GM23248 (cell line): ENCODE data around the gene SARNP. TPM values are rescaled to one million over a fixed set of nuclear protein-coding genes. Genes with fewer than 3 reads are reported as not detected.

Experiments used
- DNase-seq: peaks from one replicate; pipeline ENCODE4 v3.0.0-alpha.2; 2015
- H2AFZ ChIP-seq: fragments of 200-600 bp; sonication (generic); 2 replicates; pipeline ENCODE4 v1.6.1; 2016; ENCODE audit warnings: antibody characterized with exemption
- H3F3A ChIP-seq: fragments of 200-600 bp; sonication (generic); 2 replicates; pipeline ENCODE4 v1.6.1; 2016; ENCODE audit warnings: mild to moderate bottlenecking, antibody characterized with exemption, mixed run types; ENCODE audit not compliant: insufficient read depth
- H3K27ac ChIP-seq: fragments of 200-600 bp; sonication (generic); 2 replicates; pipeline ENCODE4 v1.5.1; 2016; ENCODE audit warnings: mild to moderate bottlenecking
- H3K27me3 ChIP-seq: fragments of 200-600 bp; sonication (generic); replicated peaks from 2 replicates; pipeline ENCODE4 v1.6.1; 2016; ENCODE audit warnings: mild to moderate bottlenecking; ENCODE audit not compliant: insufficient read depth
- H3K36me3 ChIP-seq: fragments of 200-600 bp; sonication (generic); 2 replicates; pipeline ENCODE4 v1.6.1; 2016; ENCODE audit warnings: low read depth, mild to moderate bottlenecking
- H3K4me1 ChIP-seq: fragments of 200-600 bp; sonication (generic); 2 replicates; pipeline ENCODE4 v1.6.1; 2016; ENCODE audit warnings: mild to moderate bottlenecking; ENCODE audit not compliant: insufficient read depth
- H3K4me2 ChIP-seq: fragments of 200-600 bp; sonication (generic); one replicate; pipeline ENCODE4 v1.6.1; 2016; ENCODE audit warnings: mild to moderate bottlenecking; ENCODE audit not compliant: unreplicated experiment
- H3K4me3 ChIP-seq: fragments of 200-600 bp; sonication (generic); 2 replicates; pipeline ENCODE4 v1.5.1; 2016; ENCODE audit warnings: mild to moderate bottlenecking
- H3K79me2 ChIP-seq: fragments of 200-600 bp; sonication (generic); 2 replicates; pipeline ENCODE4 v1.6.1; 2016; ENCODE audit warnings: mild to moderate bottlenecking; ENCODE audit not compliant: insufficient read depth
- H3K9ac ChIP-seq: fragments of 200-600 bp; sonication (generic); 2 replicates; pipeline ENCODE4 v1.6.1; 2016; ENCODE audit warnings: mild to moderate bottlenecking
- H3K9me2 ChIP-seq: fragments of 200-600 bp; sonication (generic); 2 replicates; pipeline ENCODE4 v1.6.1; 2016; ENCODE audit warnings: mixed run types, mild to moderate bottlenecking, moderate library complexity; ENCODE audit not compliant: insufficient read depth
- H3K9me3 ChIP-seq: fragments of 200-600 bp; sonication (generic); one replicate; pipeline ENCODE4 v1.6.1; 2017; ENCODE audit warnings: low read depth
- H4K20me1 ChIP-seq: fragments of 200-600 bp; sonication (generic); 2 replicates; pipeline ENCODE4 v1.6.0; 2016; ENCODE audit not compliant: insufficient read depth
- EZH2 ChIP-seq: fragments of 200-600 bp; sonication (generic); IDR thresholded peaks from 2 replicates; pipeline ENCODE4 v1.6.1; 2018; ENCODE audit warnings: antibody characterized with exemption, mild to moderate bottlenecking; ENCODE audit not compliant: insufficient read depth, poor library complexity, severe bottlenecking
- EZH2phosphoT487 ChIP-seq: fragments of 200-600 bp; sonication (generic); IDR thresholded peaks from 2 replicates; pipeline ENCODE4 v1.6.1; 2018; ENCODE audit warnings: antibody characterized with exemption, moderate library complexity, mild to moderate bottlenecking, low read depth; ENCODE audit not compliant: insufficient read depth
- WGBS, 2 experiments: methylation state at CpG; one replicate each; pipeline ENCODE4 v1.1.6; 2015 to 2017; ENCODE audit warnings: low lambda C conversion rate in 2 of 2, low coverage in 1 of 2; ENCODE audit errors: missing lambda C conversion rate in 2 of 2; 5-methylcytosine and 5-hydroxymethylcytosine counted together
- in situ Hi-C: fragments of 300-500 bp; cut with MboI; formaldehyde crosslinking; loops from 2 replicates; pipeline ENCODE4 v1.15.0; 2020
- polyA plus RNA-seq: library from polyadenylated mRNA; unstranded; fragments of >200 nt; fragmentation: Nextera tagmentation; extraction: Ambion mirVana; gene quantifications from 2 replicates; pipeline ENCODE4 v1.2.1, GENCODE V29; 2016
- total RNA-seq: library from RNA; depleted of rRNA; stranded (reverse); fragments of >200 nt; shearing (Covaris generic); gene quantifications from 2 replicates; pipeline ENCODE4 v1.2.3, GENCODE V29; 2014

Gene SARNP
- total and polyA plus RNA-seq, 2 experiments from 2014 or later = 53.6 to 131 TPM

- 0 out of 2 replicates have a peak, but pooled peaks cover 4% of the 10 kb centered on the region for H3K79me2 ChIP-seq
- H3K27me3 ChIP-seq = no peaks in the 10 kb centered on the region
- H3K36me3 ChIP-seq = no peaks in the 10 kb centered on the region
- peaks cover 73% of the 10 kb centered on the region for H3K4me1 ChIP-seq
- H3K4me2 ChIP-seq = peak overlapping the region; percentile 78
- no peaks in the 10 kb centered on the region for H3K9me3 ChIP-seq
- H3K9ac ChIP-seq = peak overlapping the region; percentile 89
- H4K20me1 ChIP-seq = no peaks in the 10 kb centered on the region
- TF ChIP-seq EZH2 (no peak), EZH2phosphoT487 (no peak)
- H3K4me3 ChIP-seq = peak overlapping the region; percentile 85
- H3F3A ChIP-seq = peaks cover 76% of the 10 kb centered on the region
- in situ Hi-C loops = no loop called here
- WGBS, 2 experiments = 0 to 2% methylated on average over 13 of the region's 13 CpGs
- no peak for DNase-seq
- peak overlapping the region; percentile 89 for H2AFZ ChIP-seq
- H3K9me2 ChIP-seq = no peaks in the 10 kb centered on the region
- H3K27ac ChIP-seq = peak overlapping the region; percentile 90
Observed at GRCh38 chr12:55716582-55716957, 101.0 kb downstream of the SARNP start.

DNA sequence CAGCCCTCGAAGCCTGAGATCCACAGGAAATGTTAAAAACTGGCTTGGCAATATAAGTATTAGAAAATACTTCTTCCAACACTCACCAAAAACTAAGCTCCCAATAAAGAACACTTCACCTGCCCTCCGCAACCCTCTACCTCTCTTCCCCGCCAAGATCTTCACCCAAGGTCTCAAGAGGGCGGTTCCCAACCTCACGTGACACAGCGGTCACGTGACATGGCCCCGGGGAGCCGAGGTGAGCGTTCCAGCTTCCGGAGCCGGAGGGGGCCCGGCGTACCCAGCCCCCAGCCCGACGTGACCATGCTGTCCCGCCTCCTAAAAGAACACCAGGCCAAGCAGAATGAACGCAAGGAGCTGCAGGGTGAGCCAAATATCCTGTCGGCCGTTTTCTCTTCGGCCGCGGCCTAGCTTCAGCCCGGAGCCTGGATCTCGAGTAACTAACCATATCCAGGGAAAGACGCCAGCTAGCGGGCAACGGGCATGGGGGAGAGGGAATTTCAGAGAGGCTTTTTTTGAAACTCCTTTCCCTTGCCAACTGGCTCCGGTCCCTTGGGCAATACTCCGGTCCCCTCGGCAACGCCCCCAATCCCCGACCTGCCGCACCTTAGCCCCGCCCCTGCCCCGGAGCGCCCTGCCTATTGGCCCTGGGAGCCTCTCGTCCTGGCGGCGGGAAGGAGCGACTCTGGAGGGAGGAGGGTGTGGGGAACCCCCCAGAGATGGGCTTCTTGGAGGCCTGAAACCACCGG lies 101.5 kb downstream of the SARNP start, which contains the start of gene BLOC1S1:
Gene BLOC1S1, plus strand, starts transcription at position 214 of the 749 bp plus-strand sequence. Its CDS starts 6 bp downstream, at position 220.
- Histone ChIP-seq H3K27me3 (no peaks in the 10 kb centered on the region), H3K4me2 (peak within 1 kb of the TSS; percentile 78), H3F3A (peaks cover 72% of the 10 kb centered on the region), H3K79me2 (0 out of 2 replicates have a peak, but pooled peaks cover 4% of the 10 kb centered on the region), H3K36me3 (no peaks in the 10 kb centered on the region), H2AFZ (peak within 1 kb of the TSS; percentile 89), H3K4me3 (peak within 1 kb of the TSS; percentile 85), H3K27ac (peak within 1 kb of the TSS; percentile 90), H3K9ac (peak within 1 kb of the TSS; percentile 89), H3K9me2 (no peaks in the 10 kb centered on the region), H3K4me1 (peaks cover 68% of the 10 kb centered on the region), H3K9me3 (no peaks in the 10 kb centered on the region), H4K20me1 (no peaks in the 10 kb centered on the region)
- DNase-seq = peak; percentile 92
- TF ChIP-seq EZH2phosphoT487 = no peak
- no peak for TF ChIP-seq EZH2
- 2 to 3% methylated on average over 41 to 42 of the region's 42 CpGs for WGBS, 2 experiments
- in situ Hi-C loops = no loop called here

GRCh38 chr12:55715169-55715764 lies 102.3 kb downstream of the SARNP start:
- no peak for TF ChIP-seq EZH2phosphoT487
- no peak for TF ChIP-seq EZH2
- H3K4me3 ChIP-seq = peak overlapping the region; percentile 85
- H3K9me2 ChIP-seq = no peaks in the 10 kb centered on the region
- no peaks in the 10 kb centered on the region for H3K27me3 ChIP-seq
- peak overlapping the region; percentile 78 for H3K4me2 ChIP-seq
- 61% methylated on average over 7 of the region's 7 CpGs for WGBS, 2 experiments
- H3F3A ChIP-seq = peaks cover 64% of the 10 kb centered on the region
- in situ Hi-C loops = no loop called here
- peak overlapping the region; percentile 90 for H3K27ac ChIP-seq
- peak overlapping the region; percentile 89 for H2AFZ ChIP-seq
- no peaks in the 10 kb centered on the region for H4K20me1 ChIP-seq
- DNase-seq = no peak
- H3K9me3 ChIP-seq = no peaks in the 10 kb centered on the region
- H3K4me1 ChIP-seq = peaks cover 63% of the 10 kb centered on the region
- 0 out of 2 replicates have a peak, but pooled peaks cover 4% of the 10 kb centered on the region for H3K79me2 ChIP-seq
- no peaks in the 10 kb centered on the region for H3K36me3 ChIP-seq
- peak overlapping the region; percentile 89 for H3K9ac ChIP-seq

DNA sequence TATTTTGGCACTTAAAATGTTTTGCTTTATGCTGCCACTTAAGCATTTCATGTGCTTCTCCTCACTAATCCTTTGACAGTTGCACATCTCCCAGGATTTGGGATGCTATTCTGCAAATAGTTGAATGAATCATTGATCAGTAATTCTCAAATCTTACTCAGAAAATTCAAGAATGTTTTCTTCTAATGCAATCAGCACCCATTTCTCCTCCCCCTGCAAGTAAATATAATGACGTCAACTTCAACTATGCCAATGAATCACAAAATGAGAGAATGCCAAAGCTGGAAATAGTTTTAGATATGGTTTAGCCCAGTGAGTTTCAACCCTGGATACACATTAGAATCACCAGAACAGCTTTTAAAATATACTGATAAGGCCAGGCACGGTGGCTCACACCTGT lies 103.8 kb downstream of the SARNP start:
- in situ Hi-C loops = no loop called here
- Histone ChIP-seq H3K9me2 (no peaks in the 10 kb centered on the region), H3K9me3 (no peaks in the 10 kb centered on the region), H2AFZ (no peak overlapping the region), H3K4me2 (peak overlapping the region; percentile 29), H3K4me1 (peaks cover 49% of the 10 kb centered on the region), H3F3A (peaks cover 52% of the 10 kb centered on the region), H3K36me3 (no peaks in the 10 kb centered on the region), H3K79me2 (0 out of 2 replicates have a peak, but pooled peaks cover 4% of the 10 kb centered on the region), H3K27me3 (no peaks in the 10 kb centered on the region), H3K4me3 (no peak overlapping the region), H3K9ac (0 out of 2 replicates have a peak overlapping the region, but pooled peaks have one; percentile 0), H3K27ac (peak overlapping the region; percentile 55), H4K20me1 (no peaks in the 10 kb centered on the region)
- 19 to 29% methylated on average over 2 of the region's 2 CpGs for WGBS, 2 experiments
- peak; percentile 93 for DNase-seq
- TF ChIP-seq EZH2phosphoT487 (no peak), EZH2 (no peak)
